ENCODE results near the gene ARHGEF1. TPM values are rescaled to one million over a fixed set of nuclear protein-coding genes. Genes with fewer than 3 reads are reported as not detected.

ARHGEF1 gene
- total RNA-seq, 1 donor from 2014 or later: 114 TPM

DNA sequence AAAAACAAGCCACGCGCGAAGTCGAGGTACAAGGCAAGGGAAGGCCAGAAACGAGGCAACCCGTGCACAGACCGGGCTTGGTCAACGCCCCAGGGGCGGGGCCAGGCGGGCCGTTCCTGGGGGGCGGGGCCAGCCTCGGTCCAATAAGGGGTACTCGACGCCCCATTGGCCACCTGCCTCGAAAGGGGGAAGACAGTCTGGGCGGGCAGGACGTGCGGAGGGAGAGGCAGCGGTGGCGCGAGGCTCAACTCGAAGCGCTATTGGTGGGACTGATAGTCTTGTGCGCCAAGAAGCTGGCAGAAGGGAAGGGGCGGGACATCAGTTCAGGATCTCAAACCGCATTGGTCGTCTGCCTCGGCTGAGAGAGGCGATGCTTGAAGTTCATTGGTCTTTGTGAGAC lies 38.4 kb upstream of the ARHGEF1 start, which contains the start of gene LYPD4:
Gene LYPD4 (minus strand): TSS at position 83 of the 400 bp plus-strand sequence. CDS start 5,398 bp downstream, outside the sequence.
- H3K4me1 ChIP-seq: no peaks in the 10 kb centered on the region
- no peak within 1 kb of the TSS for H3K4me3 ChIP-seq
- no peak within 1 kb of the TSS for H3K27ac ChIP-seq
- TF ChIP-seq POLR2AphosphoS5 (IDR thresholded peaks at IDR 0.05; ENCODE audit: insufficient read depth in 1 of 2, low read depth in 1 of 2): no peak
- TF ChIP-seq, protein P1, sequence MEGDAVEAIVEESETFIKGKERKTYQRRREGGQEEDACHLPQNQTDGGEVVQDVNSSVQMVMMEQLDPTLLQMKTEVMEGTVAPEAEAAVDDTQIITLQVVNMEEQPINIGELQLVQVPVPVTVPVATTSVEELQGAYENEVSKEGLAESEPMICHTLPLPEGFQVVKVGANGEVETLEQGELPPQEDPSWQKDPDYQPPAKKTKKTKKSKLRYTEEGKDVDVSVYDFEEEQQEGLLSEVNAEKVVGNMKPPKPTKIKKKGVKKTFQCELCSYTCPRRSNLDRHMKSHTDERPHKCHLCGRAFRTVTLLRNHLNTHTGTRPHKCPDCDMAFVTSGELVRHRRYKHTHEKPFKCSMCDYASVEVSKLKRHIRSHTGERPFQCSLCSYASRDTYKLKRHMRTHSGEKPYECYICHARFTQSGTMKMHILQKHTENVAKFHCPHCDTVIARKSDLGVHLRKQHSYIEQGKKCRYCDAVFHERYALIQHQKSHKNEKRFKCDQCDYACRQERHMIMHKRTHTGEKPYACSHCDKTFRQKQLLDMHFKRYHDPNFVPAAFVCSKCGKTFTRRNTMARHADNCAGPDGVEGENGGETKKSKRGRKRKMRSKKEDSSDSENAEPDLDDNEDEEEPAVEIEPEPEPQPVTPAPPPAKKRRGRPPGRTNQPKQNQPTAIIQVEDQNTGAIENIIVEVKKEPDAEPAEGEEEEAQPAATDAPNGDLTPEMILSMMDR (IDR thresholded peaks at IDR 0.05): no peak
- TF ChIP-seq POLR2A (IDR thresholded peaks at IDR 0.05): no peak
- no peaks in the 10 kb centered on the region for H3K9me3 ChIP-seq
- no peaks in the 10 kb centered on the region for H3K36me3 ChIP-seq
- H3K27me3 ChIP-seq: no peaks in the 10 kb centered on the region
- intact Hi-C loops (cut with DNase I): no loop called here
- no peak for DNase-seq (ENCODE audit: extremely low spot score in 2 of 2)

DNA sequence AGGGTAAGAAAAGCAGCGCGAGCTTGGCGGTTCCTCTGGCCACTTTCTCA lies 38.2 kb upstream of the ARHGEF1 start, which contains the start of gene DMRTC2:
Gene DMRTC2 (plus strand): TSS at position 42 of the 50 bp plus-strand sequence. CDS start 2,387 bp downstream, outside the sequence.
- no peaks in the 10 kb centered on the region for H3K36me3 ChIP-seq
- intact Hi-C loops (cut with DNase I): no loop called here
- no peak for DNase-seq (ENCODE audit: extremely low spot score in 2 of 2)
- H3K4me3 ChIP-seq: no peak within 1 kb of the TSS
- no peak within 1 kb of the TSS for H3K27ac ChIP-seq
- no peaks in the 10 kb centered on the region for H3K4me1 ChIP-seq
- H3K27me3 ChIP-seq: no peaks in the 10 kb centered on the region
- no peaks in the 10 kb centered on the region for H3K9me3 ChIP-seq
- TF ChIP-seq POLR2AphosphoS5 (IDR thresholded peaks at IDR 0.05; ENCODE audit: insufficient read depth in 1 of 2, low read depth in 1 of 2) (no peak), POLR2A (IDR thresholded peaks at IDR 0.05) (no peak)
- TF ChIP-seq, protein P1 (IDR thresholded peaks at IDR 0.05): no peak

DNA sequence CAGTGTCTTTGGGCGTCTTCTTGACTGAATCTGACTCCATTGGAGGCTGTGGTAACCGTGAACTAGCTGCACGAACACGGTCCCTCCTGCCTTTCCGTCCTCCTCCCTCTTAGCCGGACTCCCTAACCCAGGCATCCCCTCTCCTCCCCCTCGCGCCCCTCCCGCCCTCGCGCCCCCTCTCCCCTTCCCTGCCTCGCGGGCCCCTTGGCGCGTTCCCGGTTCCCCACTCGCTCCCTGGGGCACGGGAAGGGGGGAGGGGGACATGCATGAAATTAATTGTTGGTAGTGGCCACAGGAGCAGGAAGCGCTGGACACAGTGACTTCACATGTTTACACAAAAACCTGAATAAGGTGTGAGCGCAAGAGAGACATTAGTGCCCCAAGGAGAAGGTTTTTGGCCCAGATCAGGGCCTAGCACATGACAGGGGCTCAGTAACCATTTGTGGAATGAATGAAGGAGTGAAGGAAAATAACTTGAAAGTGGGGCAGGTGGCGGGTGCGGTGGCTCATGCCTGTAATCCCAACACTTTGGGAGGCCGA lies 37.9 kb upstream of the ARHGEF1 start:
- Histone ChIP-seq H3K27ac (no peak overlapping the region), H3K36me3 (no peaks in the 10 kb centered on the region), H3K4me3 (no peak overlapping the region), H3K4me1 (no peaks in the 10 kb centered on the region), H3K9me3 (no peaks in the 10 kb centered on the region), H3K27me3 (no peaks in the 10 kb centered on the region)
- no peak for TF ChIP-seq POLR2AphosphoS5 (IDR thresholded peaks at IDR 0.05; ENCODE audit: insufficient read depth in 1 of 2, low read depth in 1 of 2)
- TF ChIP-seq, protein P1 (IDR thresholded peaks at IDR 0.05): no peak
- no peak for TF ChIP-seq POLR2A (IDR thresholded peaks at IDR 0.05)
- intact Hi-C loops (cut with DNase I): no loop called here
- DNase-seq (ENCODE audit: extremely low spot score in 2 of 2): no peak

DNA sequence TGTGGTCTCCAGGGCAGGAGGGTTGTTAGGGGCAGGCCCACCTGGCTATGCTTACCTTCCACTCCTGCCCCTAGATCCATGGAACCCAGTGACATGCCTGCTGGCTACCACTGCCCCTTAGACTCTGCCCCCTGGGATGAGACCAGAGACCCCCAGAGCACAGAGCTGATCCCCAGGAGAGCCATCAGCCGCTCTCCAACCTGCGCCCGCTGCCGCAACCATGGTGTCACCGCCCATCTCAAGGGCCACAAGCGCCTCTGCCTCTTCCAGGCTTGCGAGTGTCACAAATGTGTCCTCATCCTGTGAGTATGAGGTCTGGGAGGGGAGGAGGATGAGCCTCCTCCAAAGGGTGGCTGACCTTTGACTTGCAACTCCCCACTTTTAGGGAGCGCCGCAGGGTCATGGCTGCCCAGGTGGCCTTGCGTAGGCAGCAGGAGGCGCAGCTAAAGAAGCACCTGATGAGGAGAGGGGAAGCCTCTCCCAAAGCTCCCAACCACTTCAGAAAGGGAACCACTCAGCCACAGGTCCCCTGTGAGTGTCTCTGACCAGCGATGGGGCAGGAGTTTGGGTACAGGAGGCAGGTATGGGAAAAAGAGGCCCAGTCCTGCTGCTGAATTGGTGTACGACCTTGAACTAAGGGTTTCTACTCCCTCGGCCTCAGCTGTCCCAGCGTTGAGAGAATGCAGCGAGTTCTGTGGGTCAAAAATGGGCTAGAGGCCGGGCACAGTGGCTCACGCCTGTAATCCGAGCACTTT lies 35.5 kb upstream of the ARHGEF1 start:
- Histone ChIP-seq H3K4me3 (no peak overlapping the region), H3K9me3 (no peaks in the 10 kb centered on the region), H3K27me3 (no peaks in the 10 kb centered on the region), H3K27ac (no peak overlapping the region), H3K36me3 (no peaks in the 10 kb centered on the region), H3K4me1 (no peaks in the 10 kb centered on the region)
- TF ChIP-seq POLR2A (IDR thresholded peaks at IDR 0.05): no peak
- no peak for DNase-seq (ENCODE audit: extremely low spot score in 2 of 2)
- intact Hi-C loops (cut with DNase I): no loop called here

DNA sequence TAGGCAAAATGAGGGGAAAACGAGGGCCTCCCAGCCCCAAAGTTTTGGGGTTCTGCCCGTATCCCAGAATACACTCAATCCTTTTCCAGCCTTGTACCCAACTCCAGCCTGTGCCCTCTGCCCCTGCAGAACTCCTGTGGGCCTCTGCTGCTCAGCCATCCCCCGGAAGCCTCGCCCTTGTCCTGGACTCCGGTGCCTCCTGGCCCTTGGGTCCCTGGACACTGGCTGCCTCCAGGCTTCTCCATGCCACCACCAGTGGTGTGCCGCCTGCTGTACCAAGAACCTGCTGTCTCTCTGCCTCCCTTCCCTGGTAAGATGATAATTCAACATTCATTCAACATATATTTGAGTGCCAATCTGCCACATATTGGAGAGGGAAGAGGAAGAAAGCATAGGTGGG lies 34.3 kb upstream of the ARHGEF1 start:
- TF ChIP-seq, protein P1 (IDR thresholded peaks at IDR 0.05): no peak
- TF ChIP-seq POLR2A (IDR thresholded peaks at IDR 0.05) (no peak), POLR2AphosphoS5 (IDR thresholded peaks at IDR 0.05; ENCODE audit: insufficient read depth in 1 of 2, low read depth in 1 of 2) (no peak)
- no peak for DNase-seq (ENCODE audit: extremely low spot score in 2 of 2)
- Histone ChIP-seq H3K4me3 (no peak overlapping the region), H3K27ac (no peak overlapping the region), H3K9me3 (no peaks in the 10 kb centered on the region), H3K36me3 (no peaks in the 10 kb centered on the region), H3K4me1 (no peaks in the 10 kb centered on the region), H3K27me3 (no peaks in the 10 kb centered on the region)
- intact Hi-C loops (cut with DNase I): no loop called here
